Erythroblast (primary cell): ENCODE results near the gene SATL1.

Source experiments
- GATA1 ChIP-seq: IDR thresholded peaks from 2 replicates; pipeline ENCODE4 v1.6.1; 2011; ENCODE audit warnings: low read depth, mild to moderate bottlenecking, control low read depth, low read length, moderate library complexity
- POLR2A ChIP-seq: IDR thresholded peaks from 2 replicates; pipeline ENCODE4 v1.6.1; 2011; ENCODE audit warnings: mild to moderate bottlenecking, low read length

DNA sequence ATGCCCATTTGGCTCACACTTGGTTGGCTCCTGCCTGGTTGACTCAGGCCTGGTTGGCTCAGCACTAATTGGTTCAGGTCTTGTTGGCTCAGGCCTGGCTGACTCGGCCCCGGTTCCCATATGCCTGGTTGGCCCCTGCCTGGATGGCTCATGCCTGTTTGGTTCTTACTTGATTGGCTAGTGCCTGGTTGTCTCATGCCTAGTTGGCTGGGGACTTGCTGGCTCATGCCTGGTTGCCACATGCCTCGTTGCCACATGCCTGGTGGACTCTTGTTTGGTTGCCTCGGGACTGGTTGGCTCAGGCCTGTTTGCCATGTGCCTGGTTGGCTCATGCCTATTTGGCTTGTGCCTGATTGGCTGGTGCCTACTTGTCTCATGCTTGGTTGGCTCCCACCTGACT is 136.2 kb downstream of the SATL1 start:
- TF ChIP-seq POLR2A = no peak
- no peak for TF ChIP-seq GATA1
